C4-2B (cell line): ENCODE results near the gene CLP1.

Experiments used
- CTCF ChIP-seq: fragments of 450-650 bp; conservative IDR thresholded peaks from 2 replicates; pipeline ENCODE4 v1.5.1; 2017; ENCODE audit warnings: mild to moderate bottlenecking
- ZFX ChIP-seq: fragments of 450-650 bp; IDR thresholded peaks from 2 replicates; pipeline ENCODE4 v1.6.1; 2017

- TF ChIP-seq CTCF (no peak), ZFX (no peak)
Observed at GRCh38 chr11:57700425-57700824, 42.9 kb downstream of the CLP1 start.
